HEK293 (cell line): Measurements from ENCODE around the gene CCNT2.

Experiments
- CTCF ChIA-PET: fragments of 350-600 bp; formaldehyde crosslinking; extraction: SDS; loops from one replicate; lab custom pipeline; 2021; ENCODE audit warnings: antibody characterized with exemption; lab: Yijun Ruan, JAX
- POLR2A ChIA-PET: fragments of 300-600 bp; formaldehyde crosslinking; extraction: SDS; loops from one replicate; lab custom pipeline; 2020; ENCODE audit warnings: antibody characterized with exemption, inconsistent platforms; lab: Yijun Ruan, JAX
- H3K27ac ChIP-seq: fragments of 200-500 bp; sonication (Bioruptor generic); 2 replicates; pipeline ENCODE4 v1.5.1; 2014; ENCODE audit warnings: low read depth, low read length, control low read depth, inconsistent platforms; ENCODE audit errors: extremely low read depth
- H3K36me3 ChIP-seq, 2 experiments: fragments of 200-500 bp in 1 of 2; sonication (Bioruptor generic) in 1 of 2; 1 replicate in 1 of 2; 2 replicates in 1 of 2; pipeline ENCODE4 v1.5.1; 2014 to 2017; ENCODE audit warnings: inconsistent platforms in 2 of 2, low read length in 2 of 2; ENCODE audit not compliant: control insufficient read depth in 2 of 2, insufficient read depth in 1 of 2
- H3K4me1 ChIP-seq: fragments of 200-500 bp; sonication (Bioruptor generic); 2 replicates; pipeline ENCODE4 v1.5.1; 2014; ENCODE audit warnings: mild to moderate bottlenecking, low read length, inconsistent platforms; ENCODE audit not compliant: control insufficient read depth, insufficient read depth
- H3K4me3 ChIP-seq: 2 replicates; pipeline ENCODE4 v1.5.1; 2011; ENCODE audit warnings: low read depth, mild to moderate bottlenecking, control low read depth, low read length, moderate library complexity
- H3K9me3 ChIP-seq: fragments of 200-500 bp; sonication (Bioruptor generic); 2 replicates; pipeline ENCODE4 v1.5.1; 2014; ENCODE audit warnings: low read depth, low read length, inconsistent platforms; ENCODE audit not compliant: control insufficient read depth, insufficient read depth
- OSR2 ChIP-seq: fragments of 450-650 bp; formaldehyde crosslinking; IDR thresholded peaks from 2 replicates; pipeline ENCODE4 v1.5.1; 2016; ENCODE audit warnings: missing biosample characterization, missing genetic modification characterization
- PRDM2 ChIP-seq: fragments of 450-650 bp; formaldehyde crosslinking; IDR thresholded peaks from 2 replicates; pipeline ENCODE4 v1.5.1; 2016; ENCODE audit warnings: missing biosample characterization, missing genetic modification characterization, borderline replicate concordance
- SP3 ChIP-seq: fragments of 450-650 bp; formaldehyde crosslinking; IDR thresholded peaks from 2 replicates; pipeline ENCODE4 v1.5.1; 2016; ENCODE audit warnings: missing biosample characterization, missing genetic modification characterization
- YY1 ChIP-seq: fragments of 450-650 bp; formaldehyde crosslinking; IDR thresholded peaks from 2 replicates; pipeline ENCODE4 v1.5.1; 2018; ENCODE audit warnings: missing biosample characterization, missing genetic modification characterization
- ZBTB26 ChIP-seq: fragments of 450-650 bp; formaldehyde crosslinking; optimal IDR thresholded peaks from 2 replicates; pipeline ENCODE3; 2016; ENCODE audit warnings: missing biosample characterization, mild to moderate bottlenecking, missing genetic modification characterization
- ZFHX2 ChIP-seq: fragments of 450-650 bp; formaldehyde crosslinking; conservative IDR thresholded peaks from 2 replicates; pipeline ENCODE4 v1.5.1; 2016; ENCODE audit warnings: missing biosample characterization, missing genetic modification characterization
- ZNF121 ChIP-seq: fragments of 450-650 bp; formaldehyde crosslinking; IDR thresholded peaks from 2 replicates; pipeline ENCODE4 v1.5.1; 2016; ENCODE audit warnings: missing biosample characterization, missing genetic modification characterization
- ZNF132 ChIP-seq: fragments of 450-650 bp; formaldehyde crosslinking; IDR thresholded peaks from 2 replicates; pipeline ENCODE4 v1.5.1; 2017; ENCODE audit warnings: missing biosample characterization, missing genetic modification characterization, borderline replicate concordance
- ZNF157 ChIP-seq: fragments of 450-650 bp; formaldehyde crosslinking; IDR thresholded peaks from 2 replicates; pipeline ENCODE4 v1.5.1; 2016; ENCODE audit warnings: missing biosample characterization, missing genetic modification characterization
- ZNF19 ChIP-seq: fragments of 450-650 bp; formaldehyde crosslinking; IDR thresholded peaks from 2 replicates; pipeline ENCODE4; 2016; ENCODE audit warnings: missing biosample characterization, missing genetic modification characterization, low read depth
- ZNF211 ChIP-seq: fragments of 450-650 bp; formaldehyde crosslinking; IDR thresholded peaks from 2 replicates; pipeline ENCODE4 v1.5.1; 2016; ENCODE audit warnings: low read depth, missing biosample characterization, missing genetic modification characterization
- ZNF266 ChIP-seq: fragments of 450-650 bp; formaldehyde crosslinking; IDR thresholded peaks from 2 replicates; pipeline ENCODE4 v1.5.1; 2016; ENCODE audit warnings: missing biosample characterization, missing genetic modification characterization, low read depth
- ZNF302 ChIP-seq: fragments of 450-650 bp; formaldehyde crosslinking; IDR thresholded peaks from 2 replicates; pipeline ENCODE4 v1.5.1; 2016; ENCODE audit warnings: missing biosample characterization, missing genetic modification characterization, low read depth
- ZNF488 ChIP-seq: fragments of 450-650 bp; formaldehyde crosslinking; IDR thresholded peaks from 2 replicates; pipeline ENCODE4 v1.5.1; 2016; ENCODE audit warnings: missing biosample characterization, missing genetic modification characterization
- ZNF529 ChIP-seq: fragments of 450-650 bp; formaldehyde crosslinking; IDR thresholded peaks from 2 replicates; pipeline ENCODE4 v1.5.1; 2017; ENCODE audit warnings: missing genetic modification characterization, missing biosample characterization; ENCODE audit not compliant: insufficient replicate concordance
- ZNF530 ChIP-seq: fragments of 450-650 bp; formaldehyde crosslinking; IDR thresholded peaks from 2 replicates; pipeline ENCODE4 v1.5.1; 2016; ENCODE audit warnings: low read depth, missing biosample characterization, missing genetic modification characterization
- ZNF558 ChIP-seq: fragments of 450-650 bp; formaldehyde crosslinking; IDR thresholded peaks from 2 replicates; pipeline ENCODE4 v1.5.1; 2016; ENCODE audit warnings: missing biosample characterization, missing genetic modification characterization
- ZNF560 ChIP-seq: fragments of 450-650 bp; formaldehyde crosslinking; IDR thresholded peaks from 2 replicates; pipeline ENCODE4 v1.5.1; 2017; ENCODE audit warnings: missing biosample characterization, missing genetic modification characterization, borderline replicate concordance
- ZNF600 ChIP-seq: fragments of 450-650 bp; formaldehyde crosslinking; IDR thresholded peaks from 2 replicates; pipeline ENCODE4 v1.5.1; 2016; ENCODE audit warnings: missing biosample characterization, missing genetic modification characterization
- ZNF645 ChIP-seq: fragments of 450-650 bp; formaldehyde crosslinking; IDR thresholded peaks from 2 replicates; pipeline ENCODE4; 2016; ENCODE audit warnings: missing biosample characterization, missing genetic modification characterization
- ZNF660 ChIP-seq: fragments of 450-650 bp; IDR thresholded peaks from 2 replicates; pipeline ENCODE4 v1.5.1; 2018; ENCODE audit warnings: missing biosample characterization, mild to moderate bottlenecking, missing genetic modification characterization
- ZNF776 ChIP-seq: fragments of 450-650 bp; formaldehyde crosslinking; IDR thresholded peaks from 2 replicates; pipeline ENCODE4 v1.5.0; 2017; ENCODE audit warnings: missing biosample characterization, missing genetic modification characterization, borderline replicate concordance
- ZNF843 ChIP-seq: fragments of 450-650 bp; formaldehyde crosslinking; IDR thresholded peaks from 2 replicates; pipeline ENCODE4 v1.5.1; 2016; ENCODE audit warnings: missing biosample characterization, missing genetic modification characterization

CCNT2 gene

GRCh38 chr2:134979221-134979620, 60.6 kb downstream of the CCNT2 start:
- no peaks in the 10 kb centered on the region for H3K4me1 ChIP-seq
- no peaks in the 10 kb centered on the region for H3K36me3 ChIP-seq
- POLR2A ChIA-PET = no interaction called here
- H3K4me3 ChIP-seq = no peak overlapping the region
- CTCF ChIA-PET = interaction anchor here (0.6 to 1.0 kb wide), 2 partner anchors 10 to 731 kb away, joined by 3 read pairs; no protein-coding TSS in a partner anchor
- TF ChIP-seq ZNF600 (no peak), ZNF560 (tag by site-specific recombination) (no peak), ZNF132 (tag by site-specific recombination) (no peak)
- no peak overlapping the region for H3K27ac ChIP-seq
- no peaks in the 10 kb centered on the region for H3K9me3 ChIP-seq

- ChIA-PET CTCF (no interaction called here), POLR2A (no interaction called here)
- Histone ChIP-seq H3K4me3 (no peak overlapping the region), H3K27ac (no peak overlapping the region), H3K4me1 (no peaks in the 10 kb centered on the region), H3K9me3 (no peaks in the 10 kb centered on the region), H3K36me3 (no peaks in the 10 kb centered on the region)
- TF ChIP-seq ZNF121 = no peak
- TF ChIP-seq PRDM2 (tag by site-specific recombination) = no peak
- no peak for TF ChIP-seq SP3 (tag by site-specific recombination)
- no peak for TF ChIP-seq ZNF660 (tag by site-specific recombination)
- no peak for TF ChIP-seq ZNF843 (tag by site-specific recombination)
- no peak for TF ChIP-seq ZNF645 (tag by site-specific recombination)
- no peak for TF ChIP-seq YY1 (tag by site-specific recombination)
- TF ChIP-seq ZNF157 (tag by site-specific recombination) = no peak
- no peak for TF ChIP-seq ZNF530 (tag by site-specific recombination)
- no peak for TF ChIP-seq ZNF776
- TF ChIP-seq OSR2 (tag by site-specific recombination) = no peak
- TF ChIP-seq ZNF488 (tag by site-specific recombination) = no peak
- no peak for TF ChIP-seq ZNF19 (tag by site-specific recombination)
- no peak for TF ChIP-seq ZNF302 (tag by site-specific recombination)
- no peak for TF ChIP-seq ZNF529 (tag by site-specific recombination)
- TF ChIP-seq ZNF266 = no peak
- TF ChIP-seq ZNF558 = no peak
- TF ChIP-seq ZFHX2 (tag by site-specific recombination) = no peak
- TF ChIP-seq ZNF211 (tag by site-specific recombination) = no peak
- no peak for TF ChIP-seq ZBTB26
Observed at GRCh38 chr2:134980639-134981038, 62.0 kb downstream of the CCNT2 start.
